GM06990 (cell line): ENCODE data around the gene WDR7.

Experiments used
- DNase-seq: peaks from one replicate; pipeline ENCODE4 v3.0.0-alpha.2; 2011; ENCODE audit not compliant: insufficient read length; ENCODE audit errors: extremely low read depth
- H3K27me3 ChIP-seq: replicated peaks from 2 replicates; pipeline ENCODE4 v1.6.0; 2011; ENCODE audit warnings: low read length; ENCODE audit not compliant: control insufficient read depth, insufficient read depth
- H3K36me3 ChIP-seq: 2 replicates; pipeline ENCODE4 v1.5.1; 2011; ENCODE audit warnings: low read length; ENCODE audit not compliant: control insufficient read depth, insufficient read depth
- H3K4me3 ChIP-seq: replicated peaks from 2 replicates; pipeline ENCODE4 v1.5.1; 2011; ENCODE audit warnings: low read depth, mild to moderate bottlenecking, control low read depth, low read length
- CTCF ChIP-seq: IDR thresholded peaks from 2 replicates; pipeline ENCODE4 v1.5.1; 2011; ENCODE audit warnings: low read length, control low read depth, mild to moderate bottlenecking, inconsistent platforms; ENCODE audit not compliant: insufficient read depth, poor library complexity, severe bottlenecking

Gene WDR7

GRCh38 chr18:56716692-56717146 lies 65.6 kb downstream of the WDR7 start:
- no peak overlapping the region for H3K4me3 ChIP-seq
- no peaks in the 10 kb centered on the region for H3K36me3 ChIP-seq
- no peaks in the 10 kb centered on the region for H3K27me3 ChIP-seq
- no peak for TF ChIP-seq CTCF
- DNase-seq, result no peak

GRCh38 chr18:56721031-56721430 lies 69.9 kb downstream of the WDR7 start:
- TF ChIP-seq CTCF, result no peak
- Histone ChIP-seq H3K27me3 (no peaks in the 10 kb centered on the region), H3K36me3 (no peaks in the 10 kb centered on the region), H3K4me3 (no peak overlapping the region)
- DNase-seq, result no peak

- no peak for TF ChIP-seq CTCF
- H3K36me3 ChIP-seq, result no peaks in the 10 kb centered on the region
- H3K4me3 ChIP-seq, result no peak overlapping the region
- H3K27me3 ChIP-seq, result no peaks in the 10 kb centered on the region
- DNase-seq, result no peak
These were observed 70.3 kb downstream of the WDR7 start for GRCh38 chr18:56721491-56721890.

- Histone ChIP-seq H3K4me3 (no peak overlapping the region), H3K27me3 (no peaks in the 10 kb centered on the region), H3K36me3 (no peaks in the 10 kb centered on the region)
- no peak for TF ChIP-seq CTCF
- DNase-seq, result no peak
These were observed 71.4 kb downstream of the WDR7 start for GRCh38 chr18:56722518-56722917.

GRCh38 chr18:56723068-56723467 lies 71.9 kb downstream of the WDR7 start:
- no peak for DNase-seq
- Histone ChIP-seq H3K36me3 (no peaks in the 10 kb centered on the region), H3K27me3 (no peaks in the 10 kb centered on the region), H3K4me3 (no peak overlapping the region)
- TF ChIP-seq CTCF, result no peak

GRCh38 chr18:56723706-56724105 lies 72.5 kb downstream of the WDR7 start:
- Histone ChIP-seq H3K27me3 (no peaks in the 10 kb centered on the region), H3K36me3 (no peaks in the 10 kb centered on the region), H3K4me3 (no peak overlapping the region)
- TF ChIP-seq CTCF, result no peak
- DNase-seq, result no peak
